ENCODE results near the gene MIEF2. TPM values are rescaled to one million over a fixed set of nuclear protein-coding genes. Genes with fewer than 3 reads are reported as not detected.

Gene MIEF2
- total RNA-seq, 1 experiment from 2014 or later = 11.2 TPM

DNA sequence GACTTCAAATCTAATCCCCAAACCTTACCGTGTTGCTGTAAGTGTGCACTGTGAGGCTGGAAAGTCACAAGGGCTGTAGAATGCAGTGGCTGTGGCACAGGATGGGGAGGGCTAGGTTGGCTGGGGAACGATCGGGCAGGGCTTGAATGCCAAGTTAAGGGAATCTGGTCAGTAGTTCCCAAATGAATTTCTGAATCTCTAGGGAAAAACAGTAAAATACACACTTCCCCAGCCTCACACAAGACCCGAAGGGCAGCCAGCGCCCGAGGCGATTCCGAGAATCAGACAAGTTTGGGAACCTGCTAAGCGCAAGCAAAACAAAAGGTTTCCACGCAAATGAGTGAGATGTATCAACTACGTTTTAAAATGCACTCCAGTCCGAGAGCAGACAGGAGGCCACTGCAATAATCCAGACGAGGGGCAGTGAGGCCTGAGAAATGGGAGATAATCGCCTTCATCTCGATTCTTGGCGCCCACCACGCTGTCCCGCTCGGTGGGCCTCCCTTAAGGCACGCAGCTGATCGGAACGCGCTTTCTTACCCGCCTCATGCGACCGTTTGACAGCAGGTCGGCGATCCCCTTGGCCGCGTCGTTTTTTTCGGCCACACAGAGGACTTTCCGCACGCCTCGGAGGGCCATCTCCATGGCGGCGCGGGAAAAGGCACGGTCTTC, 53.7 kb downstream of the MIEF2 start:
- Histone ChIP-seq H3K27ac (ENCODE audit: low read length) (peak overlapping the region; percentile 85), H3K36me3 (ENCODE audit: control insufficient read depth, insufficient read depth, low read length) (peaks cover 2% of the 10 kb centered on the region), H3K4me3 (ENCODE audit: low read depth in 2 of 2, low read length in 2 of 2) (peak overlapping the region; percentile 74 to 96), H3K9me3 (ENCODE audit: control insufficient read depth, insufficient read depth, low read depth, low read length) (no peaks in the 10 kb centered on the region), H3K27me3 (ENCODE audit: control insufficient read depth, insufficient read depth, low read length) (no peaks in the 10 kb centered on the region), H3K4me1 (ENCODE audit: control insufficient read depth, insufficient read depth, low read length) (peaks cover 23% of the 10 kb centered on the region)
- intact Hi-C loops (cut with micrococcal nuclease; ENCODE audit: unreplicated experiment) (no loop called here), in situ Hi-C loops (cut with HindIII; ENCODE audit: low pct_unique_long_range_greater_than_20kb, low sequenced_read_pairs) (no loop called here)
- ATAC-seq = no peak
- CTCF ChIA-PET = no interaction called here
- DNase-seq (ENCODE audit: low read depth, low spot score) = no peak
- POLR2A ChIA-PET = no interaction called here
- TF ChIP-seq, protein P1, sequence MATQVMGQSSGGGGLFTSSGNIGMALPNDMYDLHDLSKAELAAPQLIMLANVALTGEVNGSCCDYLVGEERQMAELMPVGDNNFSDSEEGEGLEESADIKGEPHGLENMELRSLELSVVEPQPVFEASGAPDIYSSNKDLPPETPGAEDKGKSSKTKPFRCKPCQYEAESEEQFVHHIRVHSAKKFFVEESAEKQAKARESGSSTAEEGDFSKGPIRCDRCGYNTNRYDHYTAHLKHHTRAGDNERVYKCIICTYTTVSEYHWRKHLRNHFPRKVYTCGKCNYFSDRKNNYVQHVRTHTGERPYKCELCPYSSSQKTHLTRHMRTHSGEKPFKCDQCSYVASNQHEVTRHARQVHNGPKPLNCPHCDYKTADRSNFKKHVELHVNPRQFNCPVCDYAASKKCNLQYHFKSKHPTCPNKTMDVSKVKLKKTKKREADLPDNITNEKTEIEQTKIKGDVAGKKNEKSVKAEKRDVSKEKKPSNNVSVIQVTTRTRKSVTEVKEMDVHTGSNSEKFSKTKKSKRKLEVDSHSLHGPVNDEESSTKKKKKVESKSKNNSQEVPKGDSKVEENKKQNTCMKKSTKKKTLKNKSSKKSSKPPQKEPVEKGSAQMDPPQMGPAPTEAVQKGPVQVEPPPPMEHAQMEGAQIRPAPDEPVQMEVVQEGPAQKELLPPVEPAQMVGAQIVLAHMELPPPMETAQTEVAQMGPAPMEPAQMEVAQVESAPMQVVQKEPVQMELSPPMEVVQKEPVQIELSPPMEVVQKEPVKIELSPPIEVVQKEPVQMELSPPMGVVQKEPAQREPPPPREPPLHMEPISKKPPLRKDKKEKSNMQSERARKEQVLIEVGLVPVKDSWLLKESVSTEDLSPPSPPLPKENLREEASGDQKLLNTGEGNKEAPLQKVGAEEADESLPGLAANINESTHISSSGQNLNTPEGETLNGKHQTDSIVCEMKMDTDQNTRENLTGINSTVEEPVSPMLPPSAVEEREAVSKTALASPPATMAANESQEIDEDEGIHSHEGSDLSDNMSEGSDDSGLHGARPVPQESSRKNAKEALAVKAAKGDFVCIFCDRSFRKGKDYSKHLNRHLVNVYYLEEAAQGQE (IDR thresholded peaks at IDR 0.05; ENCODE audit: insufficient read depth in 1 of 2, low read depth in 2 of 2, low read length in 1 of 2) = no peak
- BruUV-seq (replicated peaks) = no TSS peak

DNA sequence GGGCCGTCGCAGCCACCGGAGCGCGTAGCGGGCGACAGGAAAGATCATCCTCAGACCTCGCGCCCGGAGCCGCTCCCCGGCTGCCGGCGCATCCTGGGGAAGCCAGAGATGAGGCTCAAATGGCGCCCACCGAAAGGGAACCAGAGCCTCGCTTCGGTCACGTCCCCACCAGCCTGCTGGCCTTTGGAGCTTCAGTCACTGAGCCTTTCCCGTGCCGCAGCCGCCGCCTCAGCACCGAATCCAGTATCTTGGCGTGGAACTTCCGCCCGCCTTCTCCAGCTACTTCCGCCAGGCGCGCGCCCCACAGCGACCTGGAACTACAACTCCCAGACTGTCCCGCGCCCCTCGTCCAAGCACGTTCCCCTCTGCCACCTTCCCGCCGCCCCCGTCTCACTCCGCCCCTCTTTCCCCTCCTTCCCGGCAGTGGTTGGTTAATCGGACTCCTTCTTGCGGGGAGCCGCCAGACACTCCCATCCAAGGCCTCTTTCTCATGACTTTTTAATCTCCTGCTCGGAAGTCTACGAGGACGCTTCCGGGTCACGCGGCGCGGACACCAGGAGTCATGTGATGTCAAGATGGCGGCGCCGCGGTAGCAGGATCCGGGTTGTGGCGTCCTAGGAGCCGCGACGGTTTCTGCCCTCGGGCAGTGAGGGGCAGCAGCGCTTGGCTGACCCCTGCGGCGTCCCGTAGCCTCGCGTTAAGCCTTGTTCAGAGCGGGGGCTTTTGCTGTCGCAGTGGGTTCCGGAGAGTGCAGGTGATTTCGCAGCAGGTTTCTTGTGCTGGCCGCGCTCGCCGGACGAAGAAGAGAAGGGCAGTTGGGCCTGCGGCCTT, 54.5 kb downstream of the MIEF2 start, which contains the start of the genes SMCR8 and TOP3A:
SMCR8 (plus strand) TSS at position 563 of the 831 bp plus-strand sequence. CDS start 497 bp downstream, outside the sequence.
TOP3A (minus strand) TSS at position 264 of the 831 bp plus-strand sequence; CDS start at position 48, 216 bp downstream.
- in situ Hi-C loops (cut with HindIII; ENCODE audit: low pct_unique_long_range_greater_than_20kb, low sequenced_read_pairs) = no loop called here
- intact Hi-C loops (cut with micrococcal nuclease; ENCODE audit: unreplicated experiment) = no loop called here
- Histone ChIP-seq H3K4me1 (ENCODE audit: control insufficient read depth, insufficient read depth, low read length) (peaks cover 23% of the 10 kb centered on the region), H3K9me3 (ENCODE audit: control insufficient read depth, insufficient read depth, low read depth, low read length) (no peaks in the 10 kb centered on the region), H3K4me3 (ENCODE audit: low read depth in 2 of 2, low read length in 2 of 2) (peak within 1 kb of the TSS; percentile 74 to 96), H3K27me3 (ENCODE audit: control insufficient read depth, insufficient read depth, low read length) (no peaks in the 10 kb centered on the region), H3K27ac (ENCODE audit: low read length) (peak within 1 kb of the TSS; percentile 85), H3K36me3 (ENCODE audit: control insufficient read depth, insufficient read depth, low read length) (peaks cover 2% of the 10 kb centered on the region)
- ATAC-seq (peak; percentile 97), DNase-seq (ENCODE audit: low read depth, low spot score) (peak; percentile 91)
- TF ChIP-seq SIN3A (IDR thresholded peaks at IDR 0.05; ENCODE audit: borderline replicate concordance, insufficient read depth, low read depth, low read length) = peak; percentile 39; the same call in 1 of the 2 replicates
- peak; percentile 59; the same call in 1 of the 2 replicates for TF ChIP-seq POLR2AphosphoS5 (IDR thresholded peaks at IDR 0.05; ENCODE audit: low read depth, low read length)
- TF ChIP-seq, protein P2, sequence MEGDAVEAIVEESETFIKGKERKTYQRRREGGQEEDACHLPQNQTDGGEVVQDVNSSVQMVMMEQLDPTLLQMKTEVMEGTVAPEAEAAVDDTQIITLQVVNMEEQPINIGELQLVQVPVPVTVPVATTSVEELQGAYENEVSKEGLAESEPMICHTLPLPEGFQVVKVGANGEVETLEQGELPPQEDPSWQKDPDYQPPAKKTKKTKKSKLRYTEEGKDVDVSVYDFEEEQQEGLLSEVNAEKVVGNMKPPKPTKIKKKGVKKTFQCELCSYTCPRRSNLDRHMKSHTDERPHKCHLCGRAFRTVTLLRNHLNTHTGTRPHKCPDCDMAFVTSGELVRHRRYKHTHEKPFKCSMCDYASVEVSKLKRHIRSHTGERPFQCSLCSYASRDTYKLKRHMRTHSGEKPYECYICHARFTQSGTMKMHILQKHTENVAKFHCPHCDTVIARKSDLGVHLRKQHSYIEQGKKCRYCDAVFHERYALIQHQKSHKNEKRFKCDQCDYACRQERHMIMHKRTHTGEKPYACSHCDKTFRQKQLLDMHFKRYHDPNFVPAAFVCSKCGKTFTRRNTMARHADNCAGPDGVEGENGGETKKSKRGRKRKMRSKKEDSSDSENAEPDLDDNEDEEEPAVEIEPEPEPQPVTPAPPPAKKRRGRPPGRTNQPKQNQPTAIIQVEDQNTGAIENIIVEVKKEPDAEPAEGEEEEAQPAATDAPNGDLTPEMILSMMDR (IDR thresholded peaks at IDR 0.05) = no peak
- TF ChIP-seq, protein P1 (IDR thresholded peaks at IDR 0.05; ENCODE audit: insufficient read depth in 1 of 2, low read depth in 2 of 2, low read length in 1 of 2) = no peak
- 0 out of 2 replicates have a peak, but pooled peaks have one; percentile 13 for TF ChIP-seq TCF7L2 (IDR thresholded peaks at IDR 0.05; ENCODE audit: low read depth, low read length)
- POLR2A ChIA-PET = no interaction called here
- BruUV-seq (replicated peaks) = no TSS peak
- CTCF ChIA-PET = no interaction called here

All from Panc1 (cell line).